Activated CD4-positive, alpha-beta T cell treated with anti-CD3 and anti-CD28 coated beads for 4 hours (primary cell): ENCODE results near the gene DCK.
A peak's percentile ranks its signal among the peaks of the same experiment; 100 is the strongest.
"Not testable (repeated sequence)": the region's sequence is repeated elsewhere in the genome, so short reads cannot be mapped to it uniquely, and the experiment has no call there.

Source experiments
- DNase-seq, 2 donors: peaks; one replicate each; pipeline ENCODE4 v3.0.0-alpha.2; 2020

Gene DCK

DNA sequence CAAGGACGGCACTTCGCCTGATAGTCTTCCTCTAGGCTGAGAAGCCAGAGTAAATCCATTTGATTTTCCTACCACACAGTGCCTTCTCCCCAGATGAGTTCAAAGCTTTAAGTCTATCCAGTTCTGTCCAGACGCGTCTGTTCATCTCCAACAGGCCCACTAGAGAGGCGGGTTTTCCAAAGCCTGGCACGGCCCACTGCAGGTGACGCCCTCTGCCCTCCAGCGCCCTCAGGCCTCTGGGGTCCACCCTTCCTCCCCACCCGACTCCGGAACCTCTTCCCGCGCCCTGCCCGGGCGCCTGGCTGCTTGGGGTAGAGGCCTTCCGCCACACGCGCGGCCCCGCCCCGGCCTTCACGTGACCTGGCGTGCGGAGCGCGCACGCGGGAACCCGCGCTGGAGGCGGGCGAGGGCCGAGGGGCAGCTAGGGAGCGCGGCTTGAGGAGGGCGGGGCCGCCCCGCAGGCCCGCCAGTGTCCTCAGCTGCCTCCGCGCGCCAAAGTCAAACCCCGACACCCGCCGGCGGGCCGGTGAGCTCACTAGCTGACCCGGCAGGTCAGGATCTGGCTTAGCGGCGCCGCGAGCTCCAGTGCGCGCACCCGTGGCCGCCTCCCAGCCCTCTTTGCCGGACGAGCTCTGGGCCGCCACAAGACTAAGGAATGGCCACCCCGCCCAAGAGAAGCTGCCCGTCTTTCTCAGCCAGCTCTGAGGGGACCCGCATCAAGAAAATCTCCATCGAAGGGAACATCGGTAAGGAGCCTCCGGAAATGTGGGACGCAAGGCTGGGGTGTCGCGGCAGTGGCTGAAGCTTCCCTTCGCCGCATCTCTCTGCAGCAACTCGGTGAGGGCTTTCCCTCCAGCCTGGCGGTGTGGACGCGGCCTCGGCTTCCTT is at the start of gene DCK:
Gene DCK, plus strand, starts transcription at position 469 of the 888 bp plus-strand sequence. Its CDS starts 187 bp downstream, at position 656.
- DNase-seq: peak; percentile 76 to 78

DNA sequence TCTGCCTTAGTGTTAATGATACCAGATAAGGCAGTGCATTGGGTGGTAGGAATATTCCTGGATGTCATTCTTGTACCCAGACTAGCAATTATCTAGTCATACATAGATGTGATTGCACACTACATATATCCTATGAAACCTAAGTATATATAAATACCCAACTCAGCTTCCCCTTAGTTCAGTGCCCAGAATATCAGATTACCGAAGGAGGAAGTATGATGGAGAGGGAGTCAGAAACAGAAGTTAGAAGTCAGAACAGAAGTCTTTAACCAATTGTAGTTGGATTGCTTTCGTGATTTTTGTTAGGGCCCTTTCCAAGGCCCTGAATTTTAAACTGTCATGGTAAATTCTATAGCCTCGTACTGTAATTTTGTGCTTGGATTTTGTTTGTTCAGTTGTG is 48.4 kb upstream of the DCK start:
- DNase-seq: no peak

DNA sequence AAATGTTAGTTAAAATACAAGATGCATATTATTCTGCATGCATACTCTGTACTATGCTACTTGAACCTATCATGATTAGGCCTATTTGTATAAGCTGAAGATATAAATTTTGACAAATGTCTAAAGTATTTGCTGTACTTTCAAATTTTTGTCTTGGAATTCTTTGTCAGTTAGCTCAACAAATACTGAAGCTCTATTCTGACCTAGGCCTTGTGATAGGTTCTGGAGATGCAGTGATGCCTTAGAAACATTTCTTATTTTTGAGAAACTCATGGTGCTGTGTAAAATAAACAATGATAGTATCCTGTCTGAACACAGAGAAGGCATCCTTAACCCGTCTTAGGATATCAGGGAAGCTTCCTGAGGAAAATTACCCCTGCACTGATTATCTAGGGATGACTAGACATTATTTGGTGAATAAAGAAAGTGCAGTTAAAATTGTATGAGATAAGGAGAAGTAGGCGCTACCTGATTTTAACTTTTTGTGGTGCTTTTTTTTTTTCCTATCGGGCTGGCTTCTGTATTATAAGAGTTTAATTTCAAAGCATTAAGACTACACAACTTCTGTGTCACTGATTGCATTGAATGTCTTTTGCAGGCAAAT is 47.9 kb upstream of the DCK start:
- DNase-seq: no peak

DNA sequence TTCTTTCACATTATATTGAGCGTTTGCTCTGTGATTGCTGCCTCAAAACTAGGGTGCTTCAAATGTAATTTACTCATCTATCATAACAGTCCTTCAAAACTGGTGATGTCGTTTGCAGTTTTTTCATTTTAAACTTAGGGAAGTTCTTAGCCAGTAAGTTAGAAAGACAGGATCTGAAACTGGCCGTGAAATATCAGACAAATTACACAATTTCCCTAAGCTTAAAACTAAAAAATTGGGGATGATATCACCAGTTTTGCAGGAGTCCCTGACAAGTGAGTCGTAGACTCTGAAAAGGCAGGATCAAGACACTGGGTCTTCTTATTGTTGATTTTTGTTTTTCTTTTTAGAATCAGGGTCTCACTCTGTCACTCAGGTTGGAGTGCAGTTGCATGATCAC is 46.5 kb upstream of the DCK start:
- DNase-seq: no peak

DNA sequence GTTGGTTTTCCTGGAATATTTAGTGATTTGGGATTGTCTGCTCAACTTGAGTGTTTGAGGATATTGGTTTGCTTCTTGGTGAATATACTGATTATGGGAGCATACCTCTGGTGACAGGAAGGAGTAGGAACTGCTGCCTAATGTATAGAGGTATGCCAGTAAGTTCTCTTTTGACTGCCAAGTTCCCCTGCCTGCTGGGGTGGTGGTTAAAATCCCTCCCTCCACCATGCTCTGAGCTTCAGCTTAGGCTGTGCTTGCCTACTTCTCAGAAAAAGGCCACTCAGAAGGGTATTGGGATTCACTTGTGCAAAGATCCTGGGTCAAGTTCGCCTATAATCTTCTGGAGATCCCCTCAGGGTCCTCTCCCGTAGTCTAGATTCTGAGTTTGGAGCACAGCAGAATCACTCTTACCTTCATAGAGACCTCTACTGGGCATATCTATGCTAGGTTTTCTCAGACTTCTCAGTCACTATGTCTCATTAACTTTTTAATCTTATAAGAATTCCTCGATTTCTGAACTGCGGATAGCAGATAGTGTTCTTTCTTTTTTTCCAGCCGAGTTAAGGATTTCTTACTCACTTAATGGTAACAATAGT is 44.7 kb upstream of the DCK start:
- no peak for DNase-seq

DNA sequence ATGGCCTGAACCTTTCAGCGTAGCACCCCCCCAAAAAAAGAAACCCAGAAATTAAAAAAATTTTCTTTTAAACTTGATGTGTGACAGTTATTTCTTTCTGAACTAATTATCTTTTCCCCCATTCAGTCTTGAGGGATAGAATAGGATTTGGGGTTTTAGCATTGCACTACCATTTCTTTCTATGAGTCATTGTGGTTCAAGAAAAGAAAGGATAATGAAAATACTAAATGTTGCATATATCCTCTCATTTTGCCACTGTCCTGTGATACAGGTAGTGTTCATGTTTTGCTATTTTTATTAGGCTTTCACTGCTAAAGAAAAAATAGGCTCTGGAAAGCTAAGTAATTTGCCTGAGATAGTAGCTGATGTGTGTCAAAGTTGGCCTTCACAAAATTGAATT is 39.4 kb upstream of the DCK start:
- DNase-seq: no peak

DNA sequence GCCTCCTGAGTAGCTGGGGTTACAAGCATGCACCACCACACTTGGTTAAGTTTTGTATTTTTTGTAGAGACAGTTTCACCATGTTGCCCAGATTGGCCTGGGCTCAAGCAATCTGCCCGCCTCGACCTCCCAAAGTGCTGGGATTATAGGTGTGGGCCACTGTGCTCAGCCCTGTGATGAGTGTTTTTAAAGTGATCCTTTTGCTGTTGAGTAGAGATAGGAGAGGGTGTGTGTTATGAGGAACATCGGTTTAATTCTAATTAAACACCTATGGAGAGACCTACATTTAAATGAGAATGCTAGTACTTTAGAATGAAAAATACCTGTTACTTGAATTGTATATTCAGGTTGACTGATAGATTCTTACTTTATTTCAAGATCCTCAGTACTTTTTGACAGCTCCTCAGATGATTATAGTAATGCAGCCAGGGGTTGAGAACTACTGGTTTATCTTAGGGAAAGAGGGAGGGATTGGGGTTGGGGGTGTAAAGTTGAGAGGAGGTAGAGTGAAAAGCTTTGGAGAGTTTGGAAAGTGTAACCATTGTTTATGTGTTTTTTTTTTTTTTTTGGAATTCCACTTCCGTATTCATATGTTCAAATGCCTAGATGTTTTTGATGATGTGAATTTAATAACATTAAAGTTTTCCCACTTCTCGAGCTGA is 36.8 kb upstream of the DCK start:
- no peak for DNase-seq

DNA sequence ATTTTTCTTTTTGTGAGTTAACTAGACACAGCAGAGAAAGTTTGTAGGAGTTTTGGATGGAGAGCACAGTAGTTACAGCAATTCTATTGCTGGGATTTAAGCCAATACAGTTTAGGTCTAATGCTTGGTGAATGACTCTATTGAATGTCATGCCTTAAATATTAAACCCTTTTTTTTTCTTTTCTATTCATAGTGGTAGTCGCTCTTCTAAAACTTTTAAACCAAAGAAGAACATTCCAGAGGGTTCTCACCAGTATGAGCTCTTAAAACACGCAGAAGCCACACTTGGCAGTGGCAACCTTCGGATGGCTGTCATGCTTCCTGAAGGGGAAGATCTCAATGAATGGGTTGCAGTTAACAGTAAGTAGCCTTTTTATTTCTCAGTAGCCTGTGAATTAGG is 34.8 kb upstream of the DCK start:
- no peak for DNase-seq

DNA sequence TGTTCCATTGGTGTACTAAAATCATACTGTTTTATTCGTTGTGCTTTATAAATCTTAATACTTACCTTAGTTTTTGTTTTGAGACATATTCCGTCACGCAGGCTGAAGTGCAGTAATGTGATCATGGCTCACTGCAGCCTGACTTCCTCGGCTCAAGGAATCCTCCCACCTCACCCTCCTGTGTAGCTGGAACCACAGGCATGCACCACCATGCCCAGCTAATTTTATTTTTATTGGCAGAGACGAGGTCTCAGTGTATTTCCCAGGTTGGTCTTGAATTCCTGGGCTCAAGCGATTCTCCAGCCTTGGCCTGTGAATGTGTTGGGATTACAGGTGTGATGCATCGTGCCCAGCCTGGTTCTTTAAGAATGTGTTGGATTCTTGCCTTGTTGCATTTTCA is 24.4 kb upstream of the DCK start:
- no peak for DNase-seq

DNA sequence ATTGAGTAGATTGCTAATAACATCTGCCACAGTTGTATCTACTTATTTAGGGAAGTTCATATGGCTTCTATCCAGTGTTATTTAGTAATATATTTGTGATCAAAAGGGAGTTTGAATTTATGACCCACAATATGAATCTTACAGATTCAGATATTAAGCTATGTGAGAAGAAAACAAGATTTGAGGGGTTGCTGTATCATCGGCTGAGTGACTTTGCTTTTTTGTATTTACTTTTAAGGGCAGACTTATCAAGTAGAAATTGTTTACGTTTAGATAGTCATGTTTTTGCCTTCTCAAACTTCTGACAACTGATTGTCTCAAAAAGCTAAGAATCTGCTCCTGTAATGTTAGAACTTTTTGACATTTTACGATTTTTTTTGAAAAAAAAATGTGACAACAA is 17.2 kb upstream of the DCK start:
- DNase-seq: no peak

DNA sequence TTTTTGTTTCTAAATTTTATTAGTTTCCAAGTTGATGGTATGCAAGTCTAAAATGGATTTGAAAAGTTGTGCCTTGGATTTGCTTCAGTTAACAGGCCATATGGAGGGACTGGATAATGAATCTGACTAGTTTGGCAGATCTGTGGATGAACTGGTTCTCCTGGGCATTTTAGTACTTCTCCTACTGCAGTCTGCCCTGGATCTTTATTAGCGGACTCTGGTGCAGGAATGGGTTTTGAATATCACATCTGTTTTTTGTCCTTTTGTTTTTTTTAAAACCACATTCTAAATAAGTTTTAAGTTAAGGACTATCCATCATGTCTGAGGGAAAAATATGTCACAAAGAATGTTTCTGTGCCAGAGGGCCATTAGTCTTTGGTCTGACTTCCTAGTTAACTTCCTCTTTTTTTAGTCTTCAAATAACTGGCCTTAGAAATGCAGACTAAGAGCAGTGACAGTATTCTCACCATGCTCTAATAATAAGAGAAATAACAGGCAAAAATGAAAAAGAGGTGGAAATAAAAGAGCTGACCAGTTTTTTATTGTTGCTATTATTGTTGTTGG is 13.9 kb upstream of the DCK start:
- no peak for DNase-seq

DNA sequence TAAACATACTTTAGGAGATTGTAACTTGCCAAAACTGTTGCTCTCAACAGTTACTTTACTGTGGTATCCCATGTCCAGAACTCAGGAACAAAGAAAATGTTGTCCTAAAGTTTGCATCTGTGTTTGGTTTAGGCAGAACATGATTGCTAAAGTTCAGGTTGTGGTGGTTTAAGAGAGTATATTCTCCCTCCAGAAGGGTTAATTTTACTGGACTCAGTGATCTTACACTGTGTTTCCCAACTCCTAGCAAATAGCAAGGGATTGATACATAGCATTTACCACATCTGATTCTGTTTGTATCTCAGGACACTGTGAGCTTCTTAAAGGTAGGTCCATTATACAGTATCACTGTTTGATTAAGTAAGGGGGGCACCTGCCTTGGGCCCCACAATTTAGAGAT is 13.3 kb upstream of the DCK start:
- DNase-seq: no peak

DNA sequence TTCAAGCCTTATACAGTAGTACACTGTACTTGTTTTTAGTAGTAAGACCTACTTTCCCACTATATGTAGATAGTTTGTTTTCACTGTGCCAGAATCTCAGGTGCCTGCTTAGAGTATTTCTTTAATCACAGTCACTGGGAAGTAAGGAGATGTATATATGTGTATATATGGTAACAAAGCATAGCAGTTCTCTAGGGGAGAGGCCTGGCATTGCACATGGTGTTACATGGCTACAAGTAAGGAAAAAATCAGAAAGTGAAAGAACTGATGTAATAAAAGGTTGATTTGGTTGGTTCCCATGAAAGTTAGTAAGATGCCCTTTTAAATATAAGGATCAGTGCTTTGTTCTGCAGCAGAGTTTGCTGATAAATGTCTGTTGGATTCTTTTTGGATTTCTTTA is 9.3 kb upstream of the DCK start:
- no peak for DNase-seq

DNA sequence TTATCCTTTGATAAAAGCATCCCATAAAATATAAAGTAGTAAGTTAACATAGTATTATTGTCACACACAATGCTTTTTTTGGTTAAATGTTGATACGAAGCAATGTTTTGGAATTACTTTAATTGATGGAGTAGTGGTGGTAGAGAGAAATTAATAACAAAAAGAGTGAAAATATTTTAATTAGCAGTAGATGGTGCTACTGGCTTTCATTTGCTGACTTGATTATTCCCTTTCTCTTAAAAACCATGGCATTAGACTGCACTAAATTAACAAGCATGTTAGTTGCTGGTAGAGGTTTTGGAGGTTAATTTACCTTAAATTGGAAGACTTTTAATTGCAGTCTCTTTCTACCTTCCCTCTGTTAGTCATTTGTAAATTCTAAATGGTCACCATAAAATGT is 8.9 kb upstream of the DCK start:
- no peak for DNase-seq

DNA sequence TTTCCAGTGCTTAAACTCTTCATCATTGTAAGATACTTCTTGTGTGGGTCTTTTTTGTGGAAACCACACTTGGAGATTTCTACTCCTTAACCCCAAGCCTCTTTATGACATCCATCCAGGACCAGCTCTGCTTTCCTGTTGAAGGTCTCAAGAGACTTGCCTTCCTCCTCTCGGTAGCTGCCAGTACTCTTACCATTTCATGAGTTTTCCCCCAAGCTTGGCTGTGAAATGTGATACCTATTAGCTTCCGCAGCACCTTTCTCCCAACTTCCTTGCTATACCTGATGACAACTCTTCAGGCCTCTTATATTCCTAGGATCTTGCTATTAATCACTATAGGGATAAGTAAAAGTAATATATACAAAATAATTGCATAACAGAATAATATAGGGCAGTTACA is 1.9 kb upstream of the DCK start:
- no peak for DNase-seq

DNA sequence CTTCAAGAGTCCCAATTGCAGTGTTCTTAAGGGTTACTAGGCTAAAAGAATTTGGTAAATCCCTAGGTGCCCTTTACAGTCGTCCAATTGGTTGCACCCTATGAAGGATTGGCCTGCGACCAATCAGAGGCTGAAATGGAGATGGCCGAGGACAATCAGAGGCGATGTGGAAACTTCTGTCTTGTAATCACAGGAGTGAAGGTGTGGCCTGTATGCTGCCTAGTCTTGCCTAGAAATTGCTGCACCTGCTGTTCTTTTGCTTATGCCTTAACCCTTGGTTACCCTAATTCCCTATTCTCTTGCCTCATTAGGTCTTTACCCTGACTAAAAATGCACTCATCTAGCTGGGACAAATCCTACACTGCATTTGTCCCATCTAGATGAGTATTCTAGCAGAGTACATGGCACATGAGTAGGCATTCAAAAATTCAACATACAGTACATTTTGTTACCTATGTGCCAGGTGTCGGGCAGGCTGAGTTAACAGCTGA is 1.0 kb upstream of the DCK start:
- DNase-seq: no peak

DNA sequence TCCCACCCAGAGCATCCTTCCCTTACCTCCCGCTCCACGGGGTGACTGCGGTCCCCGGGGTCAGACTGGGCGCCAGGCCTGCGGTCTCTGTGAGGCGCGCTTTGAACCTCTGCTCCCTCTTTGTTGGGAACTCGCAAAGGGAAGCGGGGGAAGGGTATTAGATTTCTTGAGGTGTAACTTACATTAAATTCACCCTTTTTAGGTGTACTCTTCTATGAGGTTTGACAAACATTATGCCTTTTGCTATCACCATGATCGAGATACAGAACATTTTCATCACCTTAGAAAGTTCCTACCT is 569 bp downstream of the DCK start:
- DNase-seq: no peak

DNA sequence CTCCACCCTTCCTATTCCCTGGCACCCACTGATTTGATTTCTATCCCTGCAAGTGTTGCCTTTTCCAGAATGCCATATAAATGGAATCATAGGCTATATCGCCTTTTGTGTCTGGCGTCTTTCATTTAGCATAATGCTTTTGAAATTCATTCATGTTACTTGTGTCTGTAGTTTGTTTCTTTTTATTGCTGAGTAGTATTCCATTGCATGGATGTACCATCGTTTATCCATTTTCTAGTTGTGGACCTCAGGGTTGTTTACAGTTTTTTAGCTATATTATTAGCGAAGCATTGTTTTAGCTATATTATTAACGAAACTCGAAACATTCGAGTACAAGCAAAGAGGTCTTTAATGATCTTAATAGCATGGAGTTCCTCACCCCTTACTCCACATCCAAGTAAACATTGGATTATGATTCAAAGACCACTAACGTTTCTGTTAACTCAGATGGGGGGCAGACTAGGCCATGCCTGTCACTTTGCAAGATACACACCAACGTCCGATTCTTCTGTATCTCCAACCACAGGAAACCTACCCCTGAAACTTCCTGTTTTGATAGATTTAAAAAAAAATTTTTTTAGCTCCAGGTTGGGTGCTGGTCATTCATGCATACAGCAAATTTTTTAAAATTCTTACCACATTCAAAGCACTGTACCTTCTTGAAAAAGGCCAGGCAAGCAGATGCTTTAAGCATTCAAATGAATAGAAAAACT is 1.1 kb downstream of the DCK start:
- no peak for DNase-seq

DNA sequence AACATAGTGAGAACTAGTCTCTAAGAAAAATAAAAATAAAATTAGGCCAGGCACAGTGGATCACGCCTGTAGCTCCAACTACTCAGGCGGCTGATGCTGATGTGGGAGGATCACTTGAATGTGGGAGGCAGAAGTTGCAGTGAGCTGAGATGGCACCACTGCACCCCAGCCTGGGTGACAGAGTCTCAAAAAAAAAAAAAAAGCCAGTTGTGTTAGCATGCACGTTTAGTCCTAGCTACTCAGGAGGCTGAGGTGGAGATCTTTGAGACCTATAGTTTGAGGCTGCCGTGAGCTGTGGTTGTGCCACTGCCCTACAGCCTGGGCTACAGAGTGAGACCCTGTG is 2.5 kb downstream of the DCK start:
- peak; percentile 22 to 31 for DNase-seq

DNA sequence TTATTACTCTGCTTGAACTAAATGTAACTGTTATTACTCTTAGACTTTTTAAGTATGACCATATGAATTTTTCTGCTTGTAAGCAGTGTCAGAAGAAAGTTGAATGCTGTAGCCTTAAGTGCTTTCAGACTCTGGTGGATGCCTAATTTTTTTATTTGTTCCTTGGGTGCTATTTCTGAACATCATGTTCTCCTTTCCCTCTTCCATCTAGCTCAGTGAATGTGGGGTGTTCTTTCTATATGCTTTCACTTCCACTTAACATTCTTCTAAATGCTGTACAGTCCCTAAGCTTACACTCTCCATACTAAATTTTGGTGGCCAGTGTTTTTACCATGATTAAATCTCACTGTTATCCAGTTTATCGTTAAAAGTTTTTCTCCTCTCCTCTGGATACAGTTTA is 3.6 kb downstream of the DCK start:
- no peak for DNase-seq

DNA sequence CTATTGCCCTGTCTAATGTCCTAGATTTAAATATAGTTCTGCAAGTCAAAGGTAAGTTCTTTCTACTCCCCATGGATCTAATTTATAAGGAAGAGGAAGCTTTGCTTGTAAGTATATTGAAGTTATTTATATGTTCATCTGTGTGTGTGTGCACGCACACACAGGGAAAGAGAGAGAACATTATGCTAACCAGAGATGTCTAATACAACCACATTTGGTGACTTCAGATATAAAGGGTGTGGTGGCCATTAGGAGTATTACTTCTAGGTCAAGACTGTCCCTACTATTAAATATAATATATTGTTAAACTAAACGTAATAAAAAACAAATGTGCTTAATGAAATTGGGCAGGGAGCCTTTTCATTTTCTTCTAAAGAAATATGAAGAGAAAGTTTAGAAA is 4.1 kb downstream of the DCK start:
- no peak for DNase-seq

DNA sequence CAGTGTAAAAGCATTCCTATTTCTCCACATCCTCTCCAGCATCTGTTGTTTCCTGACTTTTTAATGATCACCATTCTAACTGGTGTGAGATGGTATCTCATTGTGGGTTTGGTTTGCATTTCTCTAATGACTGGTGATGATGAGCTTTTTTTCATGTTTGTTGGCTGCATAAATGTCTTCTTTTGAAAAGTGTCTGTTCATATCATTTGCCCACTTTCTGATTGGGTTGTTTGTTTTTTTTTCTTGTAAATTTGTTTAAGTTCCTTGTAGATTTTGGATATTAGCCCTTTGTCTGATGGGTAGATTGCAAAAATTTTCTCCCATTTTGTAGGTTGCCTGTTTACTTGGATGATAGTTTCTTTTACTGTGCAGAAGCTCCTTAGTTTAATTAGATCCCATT is 6.2 kb downstream of the DCK start:
- not testable (repeated sequence) for DNase-seq

DNA sequence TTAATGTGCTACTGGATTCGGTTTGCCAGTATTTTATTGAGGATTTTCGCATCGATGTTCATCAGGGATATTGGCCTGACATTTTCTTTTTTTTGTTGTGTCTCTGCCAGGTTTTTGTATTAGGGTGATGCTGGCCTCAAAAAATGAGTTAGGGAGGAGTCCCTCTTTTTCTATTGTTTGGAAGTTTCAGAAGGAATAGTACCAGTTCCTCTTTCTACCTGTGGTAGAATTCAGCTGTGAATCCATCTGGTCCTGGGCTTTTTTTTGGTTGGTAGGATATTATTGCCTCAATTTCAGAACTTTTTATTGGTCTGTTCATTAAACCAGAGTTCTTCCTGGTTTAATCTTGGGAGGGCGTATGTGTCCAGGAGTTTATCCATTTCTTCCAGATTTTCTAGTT is 7.9 kb downstream of the DCK start:
- DNase-seq: not testable (repeated sequence)
